GM10248 (cell line): ENCODE results near the gene THTPA.

Source experiments
- CTCF ChIA-PET: fragments of 300-600 bp; sonication (Branson Sonifier 250); formaldehyde crosslinking; extraction: SDS; loops from one replicate; lab custom pipeline; 2021; ENCODE audit warnings: antibody characterized with exemption; lab: Yijun Ruan, JAX
- POLR2A ChIA-PET: fragments of 350-650 bp; sonication (Branson Sonifier 250); formaldehyde crosslinking; extraction: SDS; loops from one replicate; lab custom pipeline; 2020; ENCODE audit warnings: antibody characterized with exemption; lab: Yijun Ruan, JAX
- DNase-seq: peaks from one replicate; pipeline ENCODE4 v3.0.0; 2012; ENCODE audit errors: extremely low spot score
- TF ChIP-seq, protein P1 (sequence below): IDR thresholded peaks from 2 replicates; pipeline ENCODE4 v1.5.1; 2012; ENCODE audit warnings: mild to moderate bottlenecking, low read depth; ENCODE audit errors: extremely low read depth, missing control alignments, control extremely low read depth

THTPA gene

DNA sequence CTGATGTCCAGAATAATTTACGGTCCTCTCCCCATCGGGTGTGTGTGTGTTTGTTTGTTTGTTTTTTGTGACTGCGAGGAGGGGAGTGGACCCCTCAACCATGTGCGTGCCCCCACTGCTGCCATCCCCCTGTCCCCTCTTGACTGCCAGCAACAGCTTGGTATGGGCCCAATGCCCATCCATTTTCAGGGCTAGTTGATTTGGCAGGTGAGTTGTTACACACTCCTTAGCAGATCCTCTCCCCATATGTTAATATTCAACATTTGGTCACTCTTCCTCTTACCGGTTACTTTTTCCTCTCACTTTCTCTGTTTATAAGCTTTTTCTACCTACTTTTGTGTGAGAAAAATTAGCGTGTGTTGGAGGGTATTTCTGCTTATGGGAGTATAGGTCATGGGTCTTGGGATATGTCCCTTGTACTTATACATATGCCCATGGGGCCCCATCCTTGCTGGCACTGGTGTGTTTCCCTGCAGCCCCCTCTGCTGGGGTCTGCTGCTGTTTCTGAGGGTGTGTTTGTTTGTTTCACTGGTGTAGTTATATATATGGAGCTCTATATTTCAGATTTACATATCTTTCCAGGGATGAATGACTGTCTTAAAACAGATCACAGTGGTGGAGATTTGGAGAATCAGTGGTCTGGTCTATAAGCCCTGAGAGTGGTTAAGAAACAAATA lies 38.3 kb upstream of the THTPA start:
- POLR2A ChIA-PET: interaction anchor here (0.6 kb wide), 1 partner anchor 105 kb away, joined by 3 read pairs; no protein-coding TSS in a partner anchor
- TF ChIP-seq, protein P1, sequence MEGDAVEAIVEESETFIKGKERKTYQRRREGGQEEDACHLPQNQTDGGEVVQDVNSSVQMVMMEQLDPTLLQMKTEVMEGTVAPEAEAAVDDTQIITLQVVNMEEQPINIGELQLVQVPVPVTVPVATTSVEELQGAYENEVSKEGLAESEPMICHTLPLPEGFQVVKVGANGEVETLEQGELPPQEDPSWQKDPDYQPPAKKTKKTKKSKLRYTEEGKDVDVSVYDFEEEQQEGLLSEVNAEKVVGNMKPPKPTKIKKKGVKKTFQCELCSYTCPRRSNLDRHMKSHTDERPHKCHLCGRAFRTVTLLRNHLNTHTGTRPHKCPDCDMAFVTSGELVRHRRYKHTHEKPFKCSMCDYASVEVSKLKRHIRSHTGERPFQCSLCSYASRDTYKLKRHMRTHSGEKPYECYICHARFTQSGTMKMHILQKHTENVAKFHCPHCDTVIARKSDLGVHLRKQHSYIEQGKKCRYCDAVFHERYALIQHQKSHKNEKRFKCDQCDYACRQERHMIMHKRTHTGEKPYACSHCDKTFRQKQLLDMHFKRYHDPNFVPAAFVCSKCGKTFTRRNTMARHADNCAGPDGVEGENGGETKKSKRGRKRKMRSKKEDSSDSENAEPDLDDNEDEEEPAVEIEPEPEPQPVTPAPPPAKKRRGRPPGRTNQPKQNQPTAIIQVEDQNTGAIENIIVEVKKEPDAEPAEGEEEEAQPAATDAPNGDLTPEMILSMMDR: no peak
- CTCF ChIA-PET: interaction anchor here (0.9 to 1.6 kb wide), 3 partner anchors 8 to 45 kb away, joined by 3 to 4 read pairs (median 3); no protein-coding TSS in a partner anchor
- no peak for DNase-seq

DNA sequence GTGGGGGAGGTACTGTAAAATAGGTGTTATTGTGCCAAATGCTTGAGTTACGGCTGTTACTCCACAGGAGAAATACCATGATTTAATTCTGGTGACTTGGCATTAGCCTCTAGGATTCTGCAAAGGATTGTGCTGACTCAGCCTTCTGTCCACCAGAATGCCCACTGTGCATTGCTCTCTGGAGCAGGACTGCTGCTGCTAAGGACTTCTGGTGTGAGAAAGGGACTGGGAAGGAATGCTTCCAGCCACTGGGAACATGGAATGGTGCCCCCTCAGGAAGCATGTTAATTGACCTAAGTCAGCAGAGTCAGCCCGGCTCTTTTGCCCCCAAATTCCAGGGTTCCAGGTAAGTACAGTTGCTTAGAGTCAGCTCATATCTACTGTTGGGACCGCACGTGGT lies 37.4 kb upstream of the THTPA start:
- DNase-seq: no peak
- ChIA-PET POLR2A (no interaction called here), CTCF (interaction anchor here (1.6 kb wide), 1 partner anchor 44 kb away, joined by 3 read pairs; no protein-coding TSS in a partner anchor)
- TF ChIP-seq, protein P1: no peak

DNA sequence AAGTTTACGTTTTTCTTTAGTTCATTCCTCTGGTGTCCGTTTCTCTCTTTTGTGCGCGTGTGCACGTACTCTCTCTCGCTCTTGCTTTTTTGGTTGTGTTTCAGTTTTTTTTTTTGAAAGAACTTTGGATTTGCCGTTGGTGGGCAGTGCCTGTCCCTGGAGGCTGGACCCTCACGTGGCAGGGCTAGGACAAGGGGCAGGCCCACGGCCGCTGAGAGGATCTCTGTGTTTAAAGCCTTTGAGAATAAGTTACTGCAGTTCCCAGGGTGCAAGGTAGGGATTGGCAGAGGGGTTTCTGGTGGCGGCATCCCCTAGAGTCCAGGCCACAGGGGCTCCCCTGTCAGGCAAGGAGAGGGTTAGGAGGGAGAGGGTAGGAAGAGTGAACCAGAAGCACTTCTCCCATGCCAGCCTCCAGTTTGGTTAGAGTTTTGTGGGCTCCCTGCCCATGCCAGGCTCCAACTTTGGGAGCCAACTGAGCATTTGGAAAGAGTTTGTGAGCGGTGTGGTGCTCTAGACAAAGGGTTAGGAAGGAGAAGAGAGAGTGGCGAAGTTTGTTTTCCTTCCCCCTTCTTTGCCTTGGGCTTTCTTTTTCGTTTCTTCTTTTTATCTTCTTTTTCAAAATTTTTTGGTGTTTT lies 35.1 kb upstream of the THTPA start:
- no peak for DNase-seq
- CTCF ChIA-PET: interaction anchor here (0.7 to 0.8 kb wide), 2 partner anchors 18 to 43 kb away, joined by 3 to 4 read pairs; no protein-coding TSS in a partner anchor
- TF ChIP-seq, protein P1: no peak
- POLR2A ChIA-PET: no interaction called here

DNA sequence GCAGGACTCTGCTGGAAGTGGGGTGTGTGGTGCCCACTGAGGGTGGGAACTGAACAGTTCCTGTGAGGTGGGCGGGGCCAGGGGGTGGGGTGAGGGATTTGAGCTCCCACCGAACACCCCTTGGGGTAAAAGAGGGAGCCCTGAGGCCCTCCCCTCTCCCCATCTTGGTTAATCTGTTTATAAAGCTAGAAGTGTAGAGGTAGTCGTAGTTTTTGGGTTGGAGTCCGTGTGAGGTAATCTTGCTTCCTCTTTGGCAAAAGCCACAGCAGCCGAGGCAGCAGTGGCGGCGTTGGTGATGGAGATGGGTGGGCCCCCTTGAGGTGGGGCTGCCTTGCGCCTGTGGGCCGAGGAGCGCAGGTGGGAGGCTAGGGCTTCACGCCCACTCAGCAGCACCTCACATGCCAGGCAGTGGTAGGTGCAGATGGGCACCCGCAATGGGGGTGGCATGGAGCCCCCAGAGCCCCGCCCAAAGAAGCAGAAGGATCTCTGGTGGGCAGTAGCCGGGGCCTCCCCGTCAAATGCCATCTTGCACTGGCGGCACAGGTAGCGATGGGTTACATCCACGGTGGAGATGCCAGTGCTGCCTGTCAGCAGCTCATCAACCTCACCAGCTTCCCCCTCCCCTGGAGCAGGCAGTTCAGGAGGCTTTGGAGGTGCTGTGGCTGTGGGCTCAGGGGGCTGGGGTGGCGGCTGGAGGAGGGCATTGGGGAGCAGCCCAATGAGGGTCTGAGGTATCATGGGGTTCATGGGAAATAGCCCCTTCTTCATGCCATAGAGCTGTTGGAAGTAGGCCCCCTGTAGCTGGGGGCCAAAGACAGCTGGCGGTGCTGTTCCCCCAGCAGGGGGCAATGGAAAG lies 34.1 kb upstream of the THTPA start:
- POLR2A ChIA-PET: interaction anchor here (0.7 kb wide), 1 partner anchor 48 kb away, joined by 3 read pairs; no protein-coding TSS in a partner anchor
- CTCF ChIA-PET: interaction anchor here (1.0 to 1.6 kb wide), 4 partner anchors 16 to 48 kb away, joined by 3 to 5 read pairs (median 4); no protein-coding TSS in a partner anchor
- TF ChIP-seq, protein P1: no peak
- no peak for DNase-seq

DNA sequence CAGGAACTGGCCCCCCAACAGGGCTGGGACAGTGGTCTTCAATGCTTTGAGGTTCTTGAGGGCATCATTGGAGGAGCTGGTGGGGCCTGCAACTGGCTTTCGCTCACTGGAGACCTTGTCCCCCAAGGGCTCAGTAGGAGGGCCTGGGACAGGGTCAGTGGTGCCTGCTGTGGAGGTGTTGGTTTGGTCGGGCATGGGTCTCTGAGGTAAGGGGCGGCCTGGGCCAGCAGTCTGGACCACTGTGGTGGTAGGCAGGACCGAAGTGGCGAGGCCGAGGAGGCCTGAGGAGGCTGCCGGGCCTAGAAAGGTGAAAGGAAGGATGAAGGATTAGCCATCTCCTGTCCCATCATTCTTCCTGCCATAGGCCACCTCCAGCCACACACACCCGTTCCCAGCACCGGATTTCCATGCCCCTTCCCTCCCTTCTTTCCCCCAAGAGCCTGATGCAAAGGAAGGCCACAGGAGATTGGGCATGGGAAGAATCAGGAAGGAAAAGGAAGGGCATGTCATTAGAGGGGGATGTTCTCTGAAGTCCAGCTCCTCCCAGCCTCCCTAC lies 33.4 kb upstream of the THTPA start:
- ChIA-PET POLR2A (no interaction called here), CTCF (interaction anchor here (1.0 to 1.6 kb wide), 4 partner anchors 15 to 48 kb away, joined by 3 to 5 read pairs (median 4); no protein-coding TSS in a partner anchor)
- DNase-seq: no peak
- TF ChIP-seq, protein P1: no peak
